Kidney (tissue), 14 donors: Measurements from ENCODE around the gene TSPAN11. TPM values are rescaled to one million over a fixed set of nuclear protein-coding genes. Genes with fewer than 3 reads are reported as not detected.

Experiments used
- DNase-seq, 5 donors: peaks; one replicate each; pipeline ENCODE4 v3.0.0-alpha.2; 2013 to 2020
- FAIRE-seq: peaks from 2 replicates; lab custom pipeline; 2012; peaks lifted over from hg19 to GRCh38; lab: Jason Lieb, UNC
- H3K27ac ChIP-seq, 2 donors: one replicate each; pipeline ENCODE4 v1.7.0; 2013; ENCODE audit warnings: low read depth in 2 of 2, low read length in 2 of 2, inconsistent platforms in 1 of 2
- H3K27me3 ChIP-seq: one replicate; pipeline ENCODE4 v1.7.1; 2013; ENCODE audit warnings: low read length, inconsistent platforms; ENCODE audit not compliant: control insufficient read depth, insufficient read depth
- H3K36me3 ChIP-seq, 3 donors: one replicate each; pipeline versions ENCODE4 v1.7.0 to v1.7.1; 2013; ENCODE audit warnings: low read length in 3 of 3, control low read depth in 1 of 3, inconsistent platforms in 1 of 3; ENCODE audit not compliant: insufficient read depth in 3 of 3, control insufficient read depth in 2 of 3
- H3K4me1 ChIP-seq, 3 donors: one replicate each; pipeline versions ENCODE4 v1.7.0 to v1.7.1; 2013; ENCODE audit warnings: low read length in 3 of 3, inconsistent platforms in 1 of 3, low read depth in 1 of 3; ENCODE audit not compliant: control insufficient read depth in 2 of 3, insufficient read depth in 2 of 3
- H3K4me3 ChIP-seq, 3 donors: one replicate each; pipeline versions ENCODE4 v1.7.0 to v1.8.1; 2013; ENCODE audit warnings: low read length in 3 of 3, control low read depth in 1 of 3, inconsistent platforms in 1 of 3
- H3K9ac ChIP-seq, 3 donors: one replicate each; pipeline versions ENCODE4 v1.7.0 to v1.7.1; 2013; ENCODE audit warnings: low read length in 3 of 3, control low read depth in 1 of 3, inconsistent platforms in 1 of 3
- H3K9me3 ChIP-seq, 3 donors: one replicate each; pipeline versions ENCODE4 v1.7.0 to v1.7.1; 2013; ENCODE audit warnings: low read length in 3 of 3, control low read depth in 1 of 3, inconsistent platforms in 1 of 3; ENCODE audit not compliant: control insufficient read depth in 2 of 3, insufficient read depth in 1 of 3
- intact Hi-C: fragments of 100-400 bp; cut with DNase I; formaldehyde crosslinking; loops from one replicate; pipeline ENCODE4 v1.11.1; 2022
- polyA plus RNA-seq: library from polyadenylated mRNA; stranded (reverse); fragments of 350-450 nt; fragmentation: Illumina TruSeq; extraction: RNeasy Lipid Tissue Mini Kit (QIAGEN cat#74804); gene quantifications from one replicate; pipeline ENCODE4 v1.2.3, GENCODE V29; 2014; ENCODE audit warnings: low read depth, low replicate concordance; ENCODE audit not compliant: insufficient read depth
- total RNA-seq: library from RNA; stranded (reverse); fragmentation: NEBNext Ultra II Directional; extraction: Animal tissue kit (Norgen Biotek cat#: 25700); gene quantifications from one replicate; pipeline ENCODE4 v1.2.1, GENCODE V29; 2021
- TF ChIP-seq, protein P1 (sequence below): IDR thresholded peaks from 3 replicates; pipeline ENCODE4 v1.5.1; 2012; ENCODE audit warnings: mild to moderate bottlenecking, moderate library complexity, borderline replicate concordance; ENCODE audit not compliant: insufficient read depth; ENCODE audit errors: extremely low read depth
- donor health status: control.
- donor health status: control.
- donor health status: control.
- donor health status: control.
- donor health status: control.
- donor health status: DM: yes; HTN: yes; CAD: no.
- donor health status: Normal renal cell carcinoma (clear cell type).

Gene TSPAN11
- total and polyA plus RNA-seq, 2 donors from 2014 or later = 1.3 to 7.5 TPM

DNA sequence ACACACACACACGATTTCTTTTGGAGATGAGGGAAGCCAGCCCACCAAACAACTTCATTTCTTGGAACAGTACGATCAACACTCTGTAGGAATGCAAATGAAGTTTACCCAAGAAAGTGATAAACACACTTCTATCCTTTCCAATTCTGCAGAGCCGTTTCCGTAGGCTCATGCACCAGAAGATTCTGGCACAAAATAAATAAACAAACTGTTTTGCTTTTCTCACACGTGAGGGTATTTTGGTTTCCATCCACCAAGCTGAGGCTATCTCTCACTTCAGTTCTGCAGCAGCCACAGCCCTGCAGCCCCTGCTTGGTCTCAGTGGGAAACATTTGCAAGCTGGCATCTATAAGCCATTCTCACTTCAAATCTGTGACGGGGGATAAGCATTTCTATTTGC lies 15.3 kb upstream of the TSPAN11 start:
- TF ChIP-seq, protein P1, sequence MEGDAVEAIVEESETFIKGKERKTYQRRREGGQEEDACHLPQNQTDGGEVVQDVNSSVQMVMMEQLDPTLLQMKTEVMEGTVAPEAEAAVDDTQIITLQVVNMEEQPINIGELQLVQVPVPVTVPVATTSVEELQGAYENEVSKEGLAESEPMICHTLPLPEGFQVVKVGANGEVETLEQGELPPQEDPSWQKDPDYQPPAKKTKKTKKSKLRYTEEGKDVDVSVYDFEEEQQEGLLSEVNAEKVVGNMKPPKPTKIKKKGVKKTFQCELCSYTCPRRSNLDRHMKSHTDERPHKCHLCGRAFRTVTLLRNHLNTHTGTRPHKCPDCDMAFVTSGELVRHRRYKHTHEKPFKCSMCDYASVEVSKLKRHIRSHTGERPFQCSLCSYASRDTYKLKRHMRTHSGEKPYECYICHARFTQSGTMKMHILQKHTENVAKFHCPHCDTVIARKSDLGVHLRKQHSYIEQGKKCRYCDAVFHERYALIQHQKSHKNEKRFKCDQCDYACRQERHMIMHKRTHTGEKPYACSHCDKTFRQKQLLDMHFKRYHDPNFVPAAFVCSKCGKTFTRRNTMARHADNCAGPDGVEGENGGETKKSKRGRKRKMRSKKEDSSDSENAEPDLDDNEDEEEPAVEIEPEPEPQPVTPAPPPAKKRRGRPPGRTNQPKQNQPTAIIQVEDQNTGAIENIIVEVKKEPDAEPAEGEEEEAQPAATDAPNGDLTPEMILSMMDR = no peak
- DNase-seq (no peak), FAIRE-seq (no peak)
- intact Hi-C loops = no loop called here
- H3K36me3 ChIP-seq = no peaks in the 10 kb centered on the region
- no peak overlapping the region for H3K4me3 ChIP-seq
- H3K9me3 ChIP-seq = no peaks in the 10 kb centered on the region
- no peak overlapping the region for H3K27ac ChIP-seq
- H3K4me1 ChIP-seq = no peaks in the 10 kb centered on the region
- no peak overlapping the region for H3K9ac ChIP-seq
- H3K27me3 ChIP-seq = no peaks in the 10 kb centered on the region

DNA sequence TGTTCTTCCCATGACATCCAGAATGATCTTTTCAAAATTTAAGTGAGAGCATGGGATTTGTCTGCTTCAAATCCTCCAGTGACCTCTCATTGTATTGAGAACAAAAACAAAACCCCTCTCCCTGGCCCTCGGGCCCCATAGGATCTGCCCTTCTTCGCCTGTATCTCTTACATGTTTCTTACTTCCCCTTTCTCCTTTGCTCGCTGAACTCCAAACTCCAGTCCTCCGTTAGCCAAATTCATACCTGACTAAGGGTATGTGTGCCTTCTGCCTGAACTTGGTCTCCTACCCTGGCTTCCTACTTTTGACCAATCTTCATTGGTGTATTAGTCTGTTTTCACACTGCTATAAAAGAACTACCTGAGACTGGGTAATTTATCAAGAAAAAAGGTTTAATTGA lies 13.2 kb upstream of the TSPAN11 start:
- FAIRE-seq (no peak), DNase-seq (no peak)
- TF ChIP-seq, protein P1 = no peak
- Histone ChIP-seq H3K9me3 (no peaks in the 10 kb centered on the region), H3K36me3 (no peaks in the 10 kb centered on the region), H3K4me3 (no peak overlapping the region), H3K27ac (no peak overlapping the region), H3K4me1 (no peaks in the 10 kb centered on the region), H3K9ac (no peak overlapping the region), H3K27me3 (no peaks in the 10 kb centered on the region)
- intact Hi-C loops = no loop called here

DNA sequence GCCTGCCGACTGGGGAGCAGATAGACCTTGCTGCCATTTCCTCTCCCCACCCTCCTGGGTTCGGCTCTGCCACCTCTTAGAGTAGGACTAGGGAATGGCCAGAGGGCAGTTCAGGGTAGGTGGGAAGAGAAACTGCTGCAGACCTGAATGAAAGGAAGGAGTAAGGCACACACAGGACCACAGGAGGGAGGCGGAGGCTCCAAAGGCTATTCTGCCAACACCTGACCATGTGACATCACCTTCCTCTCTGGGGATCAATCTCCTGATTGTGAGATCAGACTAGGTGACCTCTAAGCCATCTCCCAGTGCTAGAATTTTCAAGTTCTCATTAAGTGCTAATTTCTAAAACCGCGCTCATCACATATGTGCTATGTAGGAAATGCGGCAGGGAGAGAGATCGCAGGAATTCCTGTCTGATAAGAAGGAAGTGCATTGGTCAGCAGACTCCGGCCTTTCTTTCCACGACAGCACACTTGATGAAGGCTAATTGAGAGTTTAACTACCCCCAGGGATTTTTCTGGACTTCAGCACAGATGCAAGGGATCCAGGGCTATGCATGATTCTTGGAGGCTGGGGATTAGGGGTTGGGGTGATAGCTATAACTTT lies 11.5 kb upstream of the TSPAN11 start:
- H3K4me3 ChIP-seq = no peak overlapping the region
- no peak overlapping the region for H3K27ac ChIP-seq
- intact Hi-C loops = no loop called here
- H3K27me3 ChIP-seq = no peaks in the 10 kb centered on the region
- FAIRE-seq (no peak), DNase-seq (no peak)
- H3K36me3 ChIP-seq = no peaks in the 10 kb centered on the region
- no peak overlapping the region for H3K9ac ChIP-seq
- H3K9me3 ChIP-seq = no peaks in the 10 kb centered on the region
- no peaks in the 10 kb centered on the region for H3K4me1 ChIP-seq
- TF ChIP-seq, protein P1 = no peak

DNA sequence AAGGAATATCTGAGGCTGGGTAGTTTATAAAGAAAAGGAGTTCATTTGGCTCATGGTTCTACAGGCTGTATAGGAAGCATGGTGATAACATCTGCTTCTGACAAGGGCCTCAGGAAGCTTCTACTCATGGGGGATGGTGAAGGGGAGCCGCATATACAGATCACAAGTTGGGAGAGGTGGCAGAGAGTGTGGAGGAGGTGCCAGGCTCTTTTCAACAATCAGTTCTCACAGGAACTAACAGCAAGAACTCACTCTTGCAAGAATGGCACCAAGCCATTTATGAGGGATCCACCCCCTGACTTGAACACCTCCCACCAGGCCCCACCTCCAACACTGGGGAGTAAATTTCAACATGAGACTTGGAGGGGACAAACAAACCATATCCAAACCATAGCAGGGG lies 3.5 kb upstream of the TSPAN11 start:
- no peaks in the 10 kb centered on the region for H3K36me3 ChIP-seq
- DNase-seq (no peak), FAIRE-seq (no peak)
- TF ChIP-seq, protein P1 = no peak
- H3K9ac ChIP-seq = no peak overlapping the region
- no peak overlapping the region for H3K4me3 ChIP-seq
- H3K27me3 ChIP-seq = no peaks in the 10 kb centered on the region
- H3K4me1 ChIP-seq = peaks cover 0 to 7% (median 4%) of the 10 kb centered on the region in 3 donors
- no peaks in the 10 kb centered on the region for H3K9me3 ChIP-seq
- intact Hi-C loops = no loop called here
- H3K27ac ChIP-seq = no peak overlapping the region
